Measurements from ENCODE around the gene PSTK.
A peak's percentile ranks its signal among the peaks of the same experiment; 100 is the strongest.

The PSTK gene

GRCh38 chr10:122992031-122992585, 11.9 kb downstream of the PSTK start:
- no peak for DNase-seq (ENCODE audit: low read depth)

GRCh38 chr10:122993797-122994336, 13.7 kb downstream of the PSTK start:
- DNase-seq (ENCODE audit: low read depth), result no peak

- DNase-seq (ENCODE audit: low read depth), result no peak
These were observed 15.7 kb downstream of the PSTK start for GRCh38 chr10:122995936-122996335.

- no peak for DNase-seq (ENCODE audit: low read depth)
These were observed 17.7 kb downstream of the PSTK start for GRCh38 chr10:122997864-122998263.

GRCh38 chr10:122998360-122998917, 18.2 kb downstream of the PSTK start:
- no peak for DNase-seq (ENCODE audit: low read depth)

- DNase-seq (ENCODE audit: low read depth), result no peak
These were observed 18.7 kb downstream of the PSTK start for GRCh38 chr10:122998934-122999333.

- no peak for DNase-seq (ENCODE audit: low read depth)
These were observed 19.1 kb downstream of the PSTK start for GRCh38 chr10:122999347-122999746.

GRCh38 chr10:123000155-123000554, 20.0 kb downstream of the PSTK start:
- no peak for DNase-seq (ENCODE audit: low read depth)

- DNase-seq (ENCODE audit: low read depth), result no peak
These were observed 21.2 kb downstream of the PSTK start for GRCh38 chr10:123001370-123001769.

- no peak for DNase-seq (ENCODE audit: low read depth)
These were observed 24.1 kb downstream of the PSTK start for GRCh38 chr10:123004298-123004697.

GRCh38 chr10:123007558-123008354, 27.6 kb downstream of the PSTK start:
- peak; percentile 18 for DNase-seq (ENCODE audit: low read depth)

- DNase-seq (ENCODE audit: low read depth), result peak; percentile 88
These were observed 28.3 kb downstream of the PSTK start, which contains the start of the genes ACADSB and IKZF5 for GRCh38 chr10:123008355-123009104. ACADSB (plus strand) TSS chr10:123009006; CDS start chr10:123009030, 24 bp downstream. IKZF5 (minus strand) TSS chr10:123008795; CDS start chr10:122998625, 10,170 bp downstream.

GRCh38 chr10:123009105-123009820, 29.1 kb downstream of the PSTK start:
- DNase-seq (ENCODE audit: low read depth), result no peak

- DNase-seq (ENCODE audit: low read depth), result no peak
These were observed 31.8 kb downstream of the PSTK start for GRCh38 chr10:123011987-123012386.

- no peak for DNase-seq (ENCODE audit: low read depth)
These were observed 33.5 kb downstream of the PSTK start for GRCh38 chr10:123013456-123014419.

- DNase-seq (ENCODE audit: low read depth), result no peak
These were observed 34.6 kb downstream of the PSTK start for GRCh38 chr10:123014772-123015171.

- DNase-seq (ENCODE audit: low read depth), result no peak
These were observed 36.0 kb downstream of the PSTK start for GRCh38 chr10:123016228-123016627.

GRCh38 chr10:123017421-123018165, 37.4 kb downstream of the PSTK start:
- DNase-seq (ENCODE audit: low read depth), result no peak

- DNase-seq (ENCODE audit: low read depth), result no peak
These were observed 38.3 kb downstream of the PSTK start for GRCh38 chr10:123018531-123018930.

GRCh38 chr10:123019264-123019663, 39.1 kb downstream of the PSTK start:
- DNase-seq (ENCODE audit: low read depth), result no peak
